ENCODE results near the gene ABLIM1.

The ABLIM1 gene

DNA sequence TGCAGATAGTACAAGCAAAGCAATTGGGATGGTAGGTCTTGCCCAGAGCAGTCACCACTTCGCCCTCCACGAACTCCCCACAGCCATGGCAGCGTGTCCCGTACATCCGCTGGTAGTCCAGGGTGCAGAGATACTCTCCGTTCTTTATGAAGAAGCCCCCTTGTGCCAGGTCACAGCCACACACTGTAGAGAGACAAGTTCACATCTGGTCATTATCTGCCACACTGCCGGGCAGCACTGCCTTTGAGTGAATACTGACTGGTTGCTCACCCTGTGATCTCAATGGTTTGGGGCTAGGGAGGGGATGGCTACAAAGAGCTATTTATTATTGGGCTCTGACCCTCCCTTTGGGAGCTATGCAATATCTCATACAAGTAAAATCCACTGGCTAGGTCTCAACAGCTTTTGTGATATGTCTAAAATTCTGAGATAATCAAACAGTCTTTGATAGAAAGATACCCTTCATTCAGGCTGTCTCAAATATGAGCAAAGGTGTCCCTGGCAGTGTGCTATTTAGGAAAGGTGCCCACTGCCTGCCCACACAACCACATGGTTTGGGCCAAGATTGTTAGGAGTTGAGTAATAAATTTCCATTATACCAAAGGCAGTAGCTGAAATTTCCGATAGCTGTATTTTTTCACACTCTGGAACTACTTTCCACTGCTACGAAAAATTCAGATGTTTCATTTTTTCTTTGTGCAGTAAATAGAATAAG, 82.5 kb downstream of the ABLIM1 start:
- DNase-seq, result no peak

DNA sequence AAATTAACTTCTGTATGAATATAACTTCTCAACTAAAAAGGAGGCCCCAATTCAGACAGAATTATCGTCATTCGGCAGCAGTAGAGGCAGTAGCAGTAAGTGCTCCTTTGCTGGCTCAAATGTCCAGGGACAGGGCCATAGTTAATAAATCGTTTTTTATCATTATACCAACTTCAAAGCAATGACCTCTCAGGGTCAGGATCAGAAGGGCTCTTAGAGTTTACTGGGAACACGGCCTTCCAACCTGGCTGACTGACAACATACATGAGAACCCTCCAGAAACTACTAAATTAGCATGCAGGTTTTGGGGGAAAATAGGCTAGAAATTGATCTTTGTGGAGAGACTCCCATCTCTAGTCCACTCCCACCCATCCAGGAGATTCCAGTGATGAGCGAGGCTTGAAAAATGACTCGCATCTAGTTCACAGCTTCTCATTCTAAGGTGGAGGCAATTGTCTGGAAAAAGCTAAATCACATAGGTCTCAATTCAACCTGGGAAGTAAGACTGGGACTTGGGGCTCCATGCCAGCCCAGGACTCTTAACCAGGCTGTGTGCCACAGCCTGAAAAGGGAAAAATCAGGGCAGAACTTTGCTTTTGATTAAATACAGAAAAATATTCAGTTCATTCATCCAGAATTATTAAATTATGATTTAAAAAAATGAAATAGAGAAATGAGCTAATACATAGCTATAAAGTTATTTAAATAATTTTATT, 84.6 kb downstream of the ABLIM1 start:
- no peak for DNase-seq

DNA sequence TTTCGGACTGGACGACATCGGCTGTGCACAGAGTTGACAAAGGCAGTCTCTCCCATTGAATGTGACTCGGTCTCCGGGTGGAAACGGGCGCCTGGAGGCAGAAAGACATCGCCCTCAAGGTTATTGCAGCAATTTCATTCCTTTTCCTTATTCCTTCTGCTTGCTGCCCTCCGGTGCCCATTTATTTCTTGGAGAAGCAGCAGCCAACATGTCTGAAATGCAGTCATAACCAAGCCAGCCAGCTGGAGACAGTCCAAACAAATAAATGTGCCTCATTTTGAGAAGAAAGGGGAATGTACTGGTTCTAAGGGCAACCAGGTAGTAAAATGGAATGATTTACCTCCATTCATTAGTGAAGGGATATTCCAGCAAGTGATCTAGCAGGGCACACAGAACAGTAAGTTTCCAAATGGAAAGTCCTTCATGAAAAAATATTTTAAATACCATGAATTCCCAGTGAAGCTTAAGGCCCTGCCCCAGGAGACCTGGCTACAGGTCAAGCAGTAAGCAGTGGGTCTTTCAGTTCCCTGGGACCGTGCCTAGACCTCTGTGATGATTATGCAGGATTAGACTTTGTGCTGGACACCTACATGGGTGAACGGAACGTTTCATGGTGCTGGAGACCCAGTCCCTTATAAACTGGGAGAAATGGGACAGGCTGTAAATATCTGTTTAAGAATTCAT, 86.6 kb downstream of the ABLIM1 start:
- DNase-seq, result no peak

DNA sequence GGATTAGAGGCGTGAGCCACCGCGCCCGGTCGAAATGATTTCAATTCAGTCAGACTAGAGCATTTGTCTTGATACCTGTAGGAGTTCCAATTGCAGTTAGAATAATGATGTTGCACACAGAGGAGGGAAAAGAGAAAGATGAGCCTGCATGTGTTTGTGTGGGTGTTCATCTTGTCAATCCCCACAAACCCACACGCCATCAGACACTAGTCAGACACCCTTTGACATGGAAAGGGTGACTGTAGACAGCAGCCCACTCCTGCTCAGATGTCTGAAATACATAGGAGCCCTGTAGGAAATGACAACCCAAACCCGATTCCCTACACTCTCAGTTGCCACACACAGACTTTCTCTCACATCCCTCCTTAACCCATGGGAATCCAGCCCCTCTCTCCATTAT, 92.0 kb downstream of the ABLIM1 start:
- DNase-seq, result no peak

DNA sequence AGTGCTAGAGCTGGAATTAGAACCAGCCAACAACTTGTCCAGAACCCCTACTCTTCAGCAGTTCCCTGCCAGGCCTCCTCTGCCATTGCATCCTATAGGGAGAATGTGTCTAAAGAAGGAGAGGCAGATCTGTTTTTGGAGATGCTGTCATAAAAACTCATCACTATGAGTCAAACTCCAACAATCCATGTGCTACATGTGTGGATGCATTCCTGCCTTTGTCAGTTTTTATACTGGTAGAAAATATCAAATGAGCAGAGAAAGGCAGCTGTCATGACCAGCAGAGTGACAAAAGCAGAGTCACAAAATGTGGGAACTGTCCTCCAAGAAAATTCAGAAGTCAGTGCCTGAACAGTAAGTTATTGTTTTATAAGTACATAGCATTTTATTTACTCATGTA, 93.0 kb downstream of the ABLIM1 start:
- DNase-seq, result no peak

DNA sequence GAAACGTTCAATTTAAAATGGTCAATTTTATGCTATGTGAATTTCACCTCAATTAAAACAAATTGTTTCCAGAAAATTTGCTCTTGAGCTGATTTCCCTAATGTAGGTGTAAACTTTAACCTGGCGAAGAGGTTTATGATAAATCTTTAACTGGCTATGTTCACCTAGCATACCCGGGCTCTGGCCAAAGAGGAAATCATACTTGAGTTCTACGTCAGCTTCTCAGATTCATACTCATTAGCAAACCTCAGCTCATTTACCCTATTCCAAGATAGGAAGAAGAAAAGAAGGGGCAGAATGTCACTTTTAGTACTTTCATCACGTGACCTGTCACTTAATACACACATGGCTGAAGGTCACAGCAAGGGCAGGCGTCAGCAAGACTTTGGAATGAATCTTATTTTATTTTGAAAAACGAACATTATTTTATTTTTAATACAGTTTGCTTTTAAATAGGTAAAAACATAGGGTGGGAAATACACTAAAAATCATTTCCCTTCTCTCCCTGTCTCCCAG, 97.0 kb downstream of the ABLIM1 start:
- DNase-seq, result no peak

DNA sequence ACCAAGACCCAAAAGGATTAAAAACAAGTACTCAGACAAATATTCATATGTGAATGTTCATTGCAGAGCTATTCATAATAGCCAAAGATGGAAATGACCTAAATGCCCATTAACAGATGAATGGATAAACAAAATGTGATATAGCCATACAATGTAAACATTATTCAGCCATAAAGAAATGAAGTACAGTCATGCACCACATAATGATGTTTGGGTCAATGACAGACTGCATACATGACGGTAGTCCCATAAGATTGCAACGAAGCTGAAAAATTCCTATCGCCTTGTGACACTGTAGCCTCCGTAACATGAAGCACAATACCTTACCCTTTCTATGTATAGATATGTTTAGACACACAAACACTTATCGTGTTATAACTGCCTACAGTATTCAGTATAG, 97.9 kb downstream of the ABLIM1 start:
- no peak for DNase-seq

DNA sequence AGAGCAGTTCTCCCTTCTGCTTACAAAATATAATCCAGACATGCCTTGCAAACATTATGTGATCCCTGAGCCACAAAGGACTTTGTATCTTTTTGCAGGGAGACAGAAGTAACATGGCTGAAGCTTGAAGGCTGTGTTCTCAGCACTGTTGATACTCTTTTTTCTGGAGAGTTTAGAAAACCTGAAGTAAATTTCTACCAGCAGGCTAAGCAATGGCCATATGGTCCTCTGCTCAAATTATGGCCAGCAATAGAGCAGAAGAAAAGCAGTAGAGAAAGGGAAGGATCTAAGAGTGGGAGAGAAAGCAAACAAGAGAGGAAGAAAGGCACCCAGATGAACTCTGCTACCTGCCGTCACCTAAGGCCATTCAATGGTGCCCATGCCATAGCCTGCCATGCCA, 98.4 kb downstream of the ABLIM1 start:
- DNase-seq, result no peak

DNA sequence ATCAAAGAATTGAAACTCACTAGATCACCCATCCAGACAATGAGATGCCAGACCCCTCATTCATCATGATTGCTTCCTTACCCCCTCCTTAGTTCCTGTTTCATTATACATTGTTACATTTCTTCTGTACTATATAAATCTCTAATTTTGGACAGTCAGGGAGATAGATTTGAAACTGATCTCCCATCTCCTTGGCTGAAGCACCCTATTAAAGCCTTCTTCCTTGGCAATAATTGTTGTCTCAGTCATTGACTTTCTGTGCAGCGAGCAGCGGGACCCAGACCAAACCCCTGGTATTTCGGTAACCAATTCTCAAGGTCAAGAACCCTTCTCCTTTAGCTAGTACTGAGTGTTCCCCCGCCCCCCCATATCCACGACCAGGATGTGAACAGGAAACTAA, 100.2 kb downstream of the ABLIM1 start:
- DNase-seq, result no peak

DNA sequence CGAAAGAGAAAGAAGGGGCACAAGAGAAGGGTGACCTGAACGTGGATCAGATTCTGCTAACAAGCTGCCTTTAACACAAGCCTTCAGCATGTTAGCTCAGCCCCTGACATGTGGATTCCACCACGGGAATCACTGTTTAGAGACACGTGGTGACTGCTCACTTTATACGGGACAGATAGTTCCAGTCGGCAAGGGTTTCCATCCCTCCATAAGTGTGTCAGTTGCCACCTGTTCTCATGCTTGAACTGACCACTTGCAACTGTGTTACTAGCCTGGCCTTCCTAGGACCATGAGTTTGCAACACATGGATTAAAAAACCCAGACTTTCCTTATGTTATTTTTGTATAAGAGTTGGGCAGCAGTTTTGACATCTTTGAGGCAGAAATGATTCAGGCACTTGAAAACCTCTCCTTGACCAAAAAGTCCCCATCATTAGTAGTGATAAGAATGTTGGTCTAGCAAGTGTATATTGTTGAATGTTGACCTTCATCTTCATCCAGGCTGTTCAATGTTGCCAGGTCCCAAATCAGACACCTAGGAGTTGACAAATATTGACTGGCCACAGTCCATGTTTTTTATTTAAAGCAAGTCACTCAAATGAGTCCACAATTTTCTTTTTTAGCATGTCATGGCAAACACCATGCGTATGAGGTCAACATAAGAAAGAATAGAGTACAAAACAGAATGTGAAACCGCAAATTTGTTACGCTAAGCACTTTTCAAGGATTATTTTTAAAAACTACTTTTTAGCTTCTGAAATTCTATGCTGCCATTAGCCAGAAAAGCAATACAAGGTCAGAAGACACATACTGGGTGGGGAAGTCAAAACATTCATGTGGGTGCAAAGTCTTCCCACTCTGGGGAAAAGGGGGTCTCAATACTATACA, 101.6 kb downstream of the ABLIM1 start:
- no peak for DNase-seq

DNA sequence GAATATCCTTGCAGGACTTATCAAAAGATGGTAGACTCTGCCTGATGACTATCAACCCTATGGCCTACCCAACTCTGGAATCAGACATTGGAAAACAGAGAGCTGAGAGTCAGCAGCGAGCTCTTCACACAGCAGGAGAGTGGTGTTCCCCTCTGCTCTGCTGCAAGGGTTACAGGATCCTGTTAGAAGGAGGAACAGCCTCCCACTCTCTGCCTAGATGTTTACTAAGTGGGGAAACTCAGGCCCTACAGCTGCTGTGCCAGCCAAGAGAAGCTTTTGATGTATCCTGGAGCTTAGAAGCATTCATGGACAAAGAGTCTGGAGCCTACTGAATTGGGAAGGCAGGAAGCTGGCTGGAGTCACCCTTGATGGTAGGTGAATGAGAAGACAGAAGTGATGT, 104.6 kb downstream of the ABLIM1 start:
- no peak for DNase-seq

DNA sequence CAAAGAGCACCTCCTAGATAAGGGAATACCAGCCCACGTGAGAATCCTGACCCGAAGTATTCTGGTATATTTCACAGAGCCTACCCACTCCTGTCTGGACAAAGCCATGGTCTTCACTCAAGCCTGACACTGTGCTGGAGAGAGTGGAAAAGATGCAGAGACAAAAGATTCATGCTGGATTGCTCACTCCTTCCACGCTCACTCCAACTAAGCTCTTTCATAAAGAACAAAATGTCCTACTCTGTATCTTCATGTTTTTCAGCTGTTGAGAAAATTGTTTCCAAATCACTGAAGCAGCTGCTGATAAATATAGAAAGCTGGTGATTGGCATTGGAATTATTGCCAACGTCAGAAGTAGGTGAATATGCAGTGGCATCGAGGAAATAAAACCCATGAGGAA, 106.0 kb downstream of the ABLIM1 start:
- DNase-seq, result no peak

DNA sequence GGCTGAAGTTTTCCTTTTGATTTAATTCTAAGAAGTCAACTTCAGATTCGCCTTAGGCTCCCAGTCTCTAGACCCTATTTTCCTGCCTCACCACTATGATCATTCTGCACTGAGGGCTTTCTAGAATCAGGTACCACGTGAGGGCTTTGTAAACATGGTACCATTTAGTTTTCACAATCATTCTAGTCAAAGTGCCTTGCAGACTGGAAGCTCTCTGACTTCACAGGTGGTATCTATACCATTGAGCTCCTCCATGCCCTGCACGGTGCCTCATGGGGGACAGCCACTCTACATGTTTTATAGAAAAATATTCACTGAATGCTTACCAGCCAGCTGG, 106.5 kb downstream of the ABLIM1 start:
- DNase-seq, result no peak

DNA sequence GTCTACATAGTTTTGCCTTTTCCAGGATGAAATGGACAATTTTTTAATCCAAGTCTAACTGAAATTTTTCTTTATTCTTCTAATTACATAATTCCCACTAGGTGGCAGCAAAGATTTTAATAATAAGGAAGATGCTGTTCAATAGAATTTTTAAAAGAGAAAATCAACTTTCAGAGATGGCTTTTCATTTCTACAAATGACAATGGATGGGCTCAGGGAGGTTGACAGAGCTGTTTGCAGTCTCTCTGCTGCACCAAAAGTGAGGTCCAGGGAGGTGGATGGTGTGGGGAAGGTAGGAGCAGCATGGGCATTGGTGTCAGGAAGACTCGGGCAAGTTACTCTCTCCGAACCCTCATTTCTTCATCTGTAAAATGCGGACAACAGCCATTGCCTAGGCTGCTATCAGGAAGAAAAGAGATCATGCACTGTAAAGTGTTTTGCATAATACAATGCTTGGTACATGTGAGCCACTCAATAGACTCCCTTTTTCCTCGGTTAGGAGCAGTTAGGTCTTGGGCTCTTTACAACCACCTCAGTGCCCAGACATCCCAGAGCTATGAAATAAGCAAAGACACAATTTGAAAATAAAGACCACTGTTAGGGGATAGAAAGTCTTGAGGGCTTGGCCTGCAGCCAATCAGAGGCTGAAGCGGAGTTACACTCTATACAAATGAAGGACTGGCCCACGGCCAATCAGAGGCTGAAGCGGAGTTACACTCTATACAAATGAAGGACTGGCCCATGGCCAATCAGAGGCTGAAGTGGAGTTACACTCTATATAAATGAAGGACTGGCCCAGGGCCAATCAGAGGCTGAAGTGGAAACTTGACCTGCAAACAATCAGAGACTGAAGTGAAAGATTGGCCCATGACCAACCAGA, 107.1 kb downstream of the ABLIM1 start:
- no peak for DNase-seq

DNA sequence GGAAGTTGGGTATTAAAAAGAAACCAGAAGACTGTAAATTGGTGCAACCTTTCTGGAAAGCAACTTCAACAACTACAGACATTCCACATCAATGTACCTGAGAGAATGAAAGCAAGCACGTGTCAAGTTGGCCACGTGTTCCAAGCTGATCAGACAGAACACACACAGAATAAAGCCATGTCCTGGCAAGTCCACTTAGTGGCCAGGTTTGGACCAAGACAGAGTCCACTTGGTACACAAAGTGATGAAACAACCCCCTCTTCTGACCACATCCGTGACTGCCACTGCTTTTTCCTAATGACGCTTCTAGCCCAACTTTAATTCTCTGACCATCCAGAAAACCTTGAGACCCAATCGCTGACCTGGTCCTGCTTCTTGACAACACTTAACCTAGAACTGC, 109.4 kb downstream of the ABLIM1 start:
- no peak for DNase-seq

DNA sequence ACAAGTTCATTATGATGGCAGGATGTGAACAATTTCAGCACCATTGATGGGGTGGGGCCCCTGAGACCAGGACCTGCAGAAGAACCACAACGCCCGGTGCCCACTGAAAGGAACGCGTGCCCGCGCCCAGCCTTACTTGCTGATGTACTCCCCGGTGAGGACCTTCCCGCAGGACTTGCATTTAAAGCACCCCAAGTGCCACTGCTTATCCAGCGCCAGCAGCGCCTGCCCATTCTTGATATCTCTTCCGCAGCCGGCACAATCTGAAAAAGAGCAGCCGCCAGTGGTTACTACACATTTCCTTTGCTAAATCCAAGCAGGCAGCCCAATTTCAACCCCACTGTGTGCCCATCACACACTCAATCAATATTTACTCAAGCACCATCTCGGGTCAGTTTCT, 110.6 kb downstream of the ABLIM1 start:
- no peak for DNase-seq

DNA sequence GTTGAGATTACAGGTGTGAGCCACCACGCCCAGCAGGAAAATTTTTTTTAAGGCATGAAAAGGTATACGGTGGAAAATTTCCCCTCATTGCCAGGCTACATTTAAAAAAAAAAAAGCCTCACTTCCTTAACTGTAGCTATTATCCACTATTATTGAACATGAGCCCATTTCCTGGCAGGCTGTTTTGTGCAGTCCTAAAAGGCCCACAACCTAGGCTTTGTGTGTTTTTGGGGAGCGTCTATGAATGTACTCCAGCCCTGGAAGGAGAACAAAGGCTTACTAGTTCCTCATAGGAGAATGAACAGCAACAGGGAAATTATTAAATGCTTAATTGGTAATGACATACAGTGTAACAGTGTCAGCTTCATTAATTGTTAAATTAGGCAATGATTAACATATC, 111.0 kb downstream of the ABLIM1 start:
- no peak for DNase-seq

DNA sequence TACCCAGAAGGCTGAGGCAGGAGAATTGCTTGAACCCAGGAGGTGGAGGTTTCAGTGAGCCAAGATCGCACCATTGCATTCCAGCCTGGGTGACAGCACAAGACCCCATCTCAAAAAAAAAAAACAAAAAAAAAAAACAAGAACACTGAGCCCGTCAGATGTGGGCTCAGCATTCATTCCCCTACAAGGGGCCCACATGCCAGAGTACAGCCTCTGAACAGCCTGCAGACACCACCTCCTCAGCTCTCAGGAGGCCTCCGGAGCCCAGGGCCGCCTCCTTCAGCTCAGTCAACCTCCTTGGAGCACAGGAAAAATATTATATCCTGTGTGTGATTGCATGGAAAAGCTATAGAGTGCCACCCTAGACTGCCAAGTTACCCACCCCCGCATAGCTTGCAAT, 112.3 kb downstream of the ABLIM1 start:
- DNase-seq, result no peak

DNA sequence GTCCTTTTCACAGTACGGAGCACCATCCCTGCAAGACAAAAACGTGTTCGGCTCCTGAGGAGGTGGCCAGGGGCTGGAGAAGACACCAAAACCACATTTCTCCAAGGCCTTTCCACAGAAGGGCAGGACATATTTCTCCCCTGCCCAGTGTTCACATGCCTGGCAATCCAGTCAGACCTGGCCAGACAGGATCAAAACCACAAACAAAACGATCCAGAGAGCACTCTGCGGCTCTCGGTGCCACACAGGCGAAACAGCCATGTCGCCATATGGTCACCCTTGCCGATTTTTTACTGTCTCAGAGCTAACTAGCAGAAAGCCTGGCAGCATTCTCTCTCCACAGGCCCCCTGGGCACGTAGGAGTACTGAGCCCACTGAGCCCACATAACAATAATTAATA, 113.0 kb downstream of the ABLIM1 start:
- no peak for DNase-seq

DNA sequence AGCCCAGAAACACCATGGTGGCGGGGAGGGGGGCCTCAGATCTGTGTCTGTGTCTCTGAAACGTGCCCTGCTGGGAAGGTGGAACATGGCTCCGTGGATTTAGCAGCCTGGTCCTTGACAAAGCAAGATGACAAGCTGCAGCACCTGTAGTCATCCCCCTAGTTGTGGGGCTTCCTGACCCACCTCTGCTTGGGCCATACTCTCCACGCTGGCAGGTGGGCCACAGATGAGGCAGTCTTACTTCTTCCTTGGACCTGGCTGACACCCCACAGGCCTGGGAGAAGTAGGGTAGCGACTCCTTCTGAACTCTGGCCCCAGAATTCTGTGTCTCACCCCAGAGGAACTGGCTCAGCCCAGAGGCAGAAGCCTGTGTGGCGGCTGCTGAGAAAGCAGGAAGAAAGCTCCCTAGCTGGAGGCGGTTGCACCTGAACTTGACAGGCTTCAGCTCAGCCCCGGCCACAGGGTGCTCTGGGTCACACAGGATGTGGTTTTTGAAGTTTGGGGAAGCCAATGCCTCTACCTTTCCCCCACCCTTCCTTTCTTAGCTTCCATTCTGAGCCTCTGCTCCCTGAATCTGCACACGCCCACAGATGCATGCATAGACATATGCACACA, 113.9 kb downstream of the ABLIM1 start:
- DNase-seq, result peak; percentile 17

DNA sequence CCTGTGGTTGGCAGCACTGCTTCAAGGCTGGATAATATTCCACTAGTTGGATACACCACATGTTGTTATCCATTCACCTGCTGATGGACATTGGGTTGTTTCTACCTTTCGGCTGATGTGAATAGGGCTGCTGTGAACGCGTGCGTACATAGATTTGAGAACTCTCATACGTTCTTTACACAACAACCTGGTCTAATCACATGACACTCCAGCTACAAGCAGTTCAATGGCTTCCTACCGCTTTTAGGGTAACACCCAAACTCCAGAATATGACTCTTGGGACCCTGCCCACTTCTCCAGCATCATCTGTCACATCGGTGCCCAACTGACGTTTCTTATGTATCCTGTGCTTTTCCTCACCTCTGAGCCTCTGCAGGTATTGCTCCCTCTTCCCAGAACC, 114.6 kb downstream of the ABLIM1 start:
- DNase-seq, result no peak

DNA sequence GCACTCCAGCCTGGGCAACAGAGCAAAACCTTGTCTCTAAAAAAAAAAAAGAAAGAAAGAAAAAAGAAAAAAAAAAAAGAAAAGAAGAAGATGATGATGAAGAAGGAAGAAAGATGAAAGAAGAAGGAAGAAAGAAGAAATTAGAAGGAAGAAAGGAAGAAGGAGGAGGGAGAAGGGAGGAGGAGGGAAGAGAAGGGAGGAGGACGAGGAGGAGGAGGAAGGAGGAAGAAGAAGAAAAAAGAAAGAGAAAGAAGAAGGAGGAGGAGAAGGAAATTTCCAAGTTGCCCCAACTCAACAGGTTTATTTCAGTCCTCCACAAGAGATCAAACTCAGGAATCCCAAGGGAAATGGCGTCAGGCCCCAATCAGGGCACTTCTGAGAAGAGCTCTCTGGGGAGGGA, 115.7 kb downstream of the ABLIM1 start:
- DNase-seq, result no peak

Measured in activated gamma-delta T cell (primary cell).